Nephron progenitor cell (in vitro differentiated cells): Measurements from ENCODE around the gene ATP5PO.
A peak's percentile ranks its signal among the peaks of the same experiment; 100 is the strongest.

Source experiments
- DNase-seq: peaks from one replicate; pipeline ENCODE4 v3.0.0; 2021
- H3K27ac Mint-ChIP-seq: 2 replicates; pipeline ENCODE4 v1.8.0; 2021; ENCODE audit warnings: mild to moderate bottlenecking, moderate library complexity, mixed read lengths
- H3K27me3 Mint-ChIP-seq: 2 replicates; pipeline ENCODE4 v1.8.0; 2021; ENCODE audit warnings: mild to moderate bottlenecking, low read depth, mixed read lengths; ENCODE audit not compliant: poor library complexity
- H3K36me3 Mint-ChIP-seq: 2 replicates; pipeline ENCODE4 v1.8.0; 2021; ENCODE audit warnings: low read depth, mixed read lengths
- H3K4me1 Mint-ChIP-seq: 2 replicates; pipeline ENCODE4 v1.8.0; 2021; ENCODE audit warnings: mixed read lengths
- H3K4me3 Mint-ChIP-seq: 2 replicates; pipeline ENCODE4 v1.8.0; 2021; ENCODE audit warnings: mild to moderate bottlenecking, moderate library complexity, mixed read lengths
- H3K9me3 Mint-ChIP-seq: 2 replicates; pipeline ENCODE4 v1.8.0; 2021; ENCODE audit warnings: mild to moderate bottlenecking, moderate library complexity, mixed read lengths
- CTCF ChIP-seq: fragments of 200-600 bp; sonication (generic); IDR thresholded peaks from 2 replicates; pipeline ENCODE4 v1.5.0; 2021; ENCODE audit warnings: antibody characterized with exemption

Gene ATP5PO, protein sequence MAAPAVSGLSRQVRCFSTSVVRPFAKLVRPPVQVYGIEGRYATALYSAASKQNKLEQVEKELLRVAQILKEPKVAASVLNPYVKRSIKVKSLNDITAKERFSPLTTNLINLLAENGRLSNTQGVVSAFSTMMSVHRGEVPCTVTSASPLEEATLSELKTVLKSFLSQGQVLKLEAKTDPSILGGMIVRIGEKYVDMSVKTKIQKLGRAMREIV

DNA sequence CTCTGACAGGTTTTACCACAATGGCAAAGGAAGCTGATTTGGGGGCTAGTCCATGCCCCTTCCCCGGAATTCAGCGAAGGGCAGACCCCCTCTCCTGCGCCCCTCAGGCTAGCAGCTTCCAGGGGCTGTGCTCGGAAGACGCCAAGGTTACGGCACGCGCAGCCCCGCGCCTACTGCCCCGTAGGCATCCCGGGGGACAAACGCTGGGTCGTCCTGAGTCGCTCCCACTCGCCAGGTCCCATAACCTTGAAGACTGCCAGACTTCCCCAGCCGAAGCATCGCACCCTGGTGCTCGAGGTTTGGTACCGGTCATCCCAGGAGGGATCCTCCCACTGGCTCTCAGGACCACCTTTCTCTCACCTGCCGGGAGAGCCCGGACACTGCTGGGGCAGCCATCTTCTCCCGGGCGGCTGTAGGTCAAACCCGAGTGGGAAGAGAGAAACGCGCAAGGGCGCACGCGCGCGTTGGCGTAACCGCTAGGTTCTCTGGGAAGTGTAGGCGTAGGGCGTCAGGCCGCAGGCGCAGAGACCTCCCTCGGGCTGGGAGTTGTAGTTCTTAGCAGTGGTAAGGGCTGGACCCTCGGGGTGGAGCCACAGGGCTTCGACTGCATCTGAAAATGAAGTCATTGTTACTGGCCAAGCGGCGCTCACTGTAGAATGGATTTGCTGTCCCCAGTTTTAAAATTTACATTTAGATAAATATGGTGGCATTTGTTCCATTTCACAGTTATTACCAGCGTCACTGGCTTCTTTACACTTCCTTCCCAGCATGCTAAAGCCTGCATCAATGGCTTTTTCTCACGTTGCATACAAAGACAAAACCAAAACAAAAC, at the start of gene ATP5PO:
Gene ATP5PO (minus strand): TSS at position 437 of the 832 bp plus-strand sequence. CDS start 41 bp downstream, at position 396.
- peak; percentile 96 for DNase-seq
- TF ChIP-seq CTCF: no peak
- H3K27ac Mint-ChIP-seq: peak within 1 kb of the TSS; percentile 91
- no peaks in the 10 kb centered on the region for H3K9me3 Mint-ChIP-seq
- peaks cover 32% of the 10 kb centered on the region for H3K4me1 Mint-ChIP-seq
- H3K27me3 Mint-ChIP-seq: no peaks in the 10 kb centered on the region
- H3K36me3 Mint-ChIP-seq: peaks cover 21% of the 10 kb centered on the region
- H3K4me3 Mint-ChIP-seq: peak within 1 kb of the TSS; percentile 99

GRCh38 chr21:33964706-33965325, 49.2 kb upstream of the ATP5PO start:
- Mint-ChIP-seq H3K4me1 (peaks cover 23% of the 10 kb centered on the region), H3K9me3 (peaks cover 23% of the 10 kb centered on the region)
- DNase-seq: no peak

GRCh38 chr21:33963848-33964555, 48.4 kb upstream of the ATP5PO start:
- H3K9me3 Mint-ChIP-seq: peaks cover 30% of the 10 kb centered on the region
- DNase-seq: no peak
- no peak overlapping the region for H3K4me3 Mint-ChIP-seq
- H3K27me3 Mint-ChIP-seq: peaks cover 9% of the 10 kb centered on the region
- no peak overlapping the region for H3K27ac Mint-ChIP-seq
- no peak for TF ChIP-seq CTCF
- peaks cover 59% of the 10 kb centered on the region for H3K36me3 Mint-ChIP-seq
- H3K4me1 Mint-ChIP-seq: peaks cover 20% of the 10 kb centered on the region

More at GRCh38 chr21:33964706-33965325, 49.2 kb upstream of the ATP5PO start:
- peaks cover 51% of the 10 kb centered on the region for H3K36me3 Mint-ChIP-seq
- H3K4me3 Mint-ChIP-seq: no peak overlapping the region
- no peak overlapping the region for H3K27ac Mint-ChIP-seq
- peaks cover 4% of the 10 kb centered on the region for H3K27me3 Mint-ChIP-seq
- TF ChIP-seq CTCF: no peak

GRCh38 chr21:33962290-33962689, 46.7 kb upstream of the ATP5PO start:
- peaks cover 45% of the 10 kb centered on the region for H3K9me3 Mint-ChIP-seq
- no peak overlapping the region for H3K4me3 Mint-ChIP-seq
- peaks cover 71% of the 10 kb centered on the region for H3K36me3 Mint-ChIP-seq
- peaks cover 10% of the 10 kb centered on the region for H3K4me1 Mint-ChIP-seq
- H3K27ac Mint-ChIP-seq: no peak overlapping the region
- peaks cover 9% of the 10 kb centered on the region for H3K27me3 Mint-ChIP-seq
- DNase-seq: no peak
- no peak for TF ChIP-seq CTCF

GRCh38 chr21:33961061-33961460, 45.5 kb upstream of the ATP5PO start:
- no peaks in the 10 kb centered on the region for H3K4me1 Mint-ChIP-seq
- H3K36me3 Mint-ChIP-seq: peaks cover 79% of the 10 kb centered on the region
- no peak overlapping the region for H3K27ac Mint-ChIP-seq
- no peak for DNase-seq
- no peak overlapping the region for H3K4me3 Mint-ChIP-seq
- peaks cover 48% of the 10 kb centered on the region for H3K9me3 Mint-ChIP-seq
- TF ChIP-seq CTCF: no peak
- peaks cover 9% of the 10 kb centered on the region for H3K27me3 Mint-ChIP-seq
